ENCODE results near the gene ZIC1. TPM values are rescaled to one million over a fixed set of nuclear protein-coding genes. Genes with fewer than 3 reads are reported as not detected.

Gene ZIC1
- total RNA-seq, 1 donor, result 0.18 TPM

- no peak overlapping the region for H3K4me3 ChIP-seq (ENCODE audit: low read depth, low read length)
- no peak for DNase-seq (ENCODE audit: low read depth)
- no peak for TF ChIP-seq CTCF (IDR thresholded peaks at IDR 0.05; ENCODE audit: insufficient read depth, low read length)
Observed at GRCh38 chr3:147462856-147463255, 53.7 kb downstream of the ZIC1 start.

Other genes starting within 250 kb of the ZIC1 start
- gene ZIC4, start 2.8 kb upstream of the ZIC1 start, total RNA-seq (ENCODE audit: low replicate concordance), result not detected in 2 replicates